ENCODE measurements around the gene LRRC14B. TPM values are rescaled to one million over a fixed set of nuclear protein-coding genes. Genes with fewer than 3 reads are reported as not detected.

LRRC14B gene
- total RNA-seq, result 10 to 100 TPM; 11.6 to 39.0 (median 27.2) TPM

DNA sequence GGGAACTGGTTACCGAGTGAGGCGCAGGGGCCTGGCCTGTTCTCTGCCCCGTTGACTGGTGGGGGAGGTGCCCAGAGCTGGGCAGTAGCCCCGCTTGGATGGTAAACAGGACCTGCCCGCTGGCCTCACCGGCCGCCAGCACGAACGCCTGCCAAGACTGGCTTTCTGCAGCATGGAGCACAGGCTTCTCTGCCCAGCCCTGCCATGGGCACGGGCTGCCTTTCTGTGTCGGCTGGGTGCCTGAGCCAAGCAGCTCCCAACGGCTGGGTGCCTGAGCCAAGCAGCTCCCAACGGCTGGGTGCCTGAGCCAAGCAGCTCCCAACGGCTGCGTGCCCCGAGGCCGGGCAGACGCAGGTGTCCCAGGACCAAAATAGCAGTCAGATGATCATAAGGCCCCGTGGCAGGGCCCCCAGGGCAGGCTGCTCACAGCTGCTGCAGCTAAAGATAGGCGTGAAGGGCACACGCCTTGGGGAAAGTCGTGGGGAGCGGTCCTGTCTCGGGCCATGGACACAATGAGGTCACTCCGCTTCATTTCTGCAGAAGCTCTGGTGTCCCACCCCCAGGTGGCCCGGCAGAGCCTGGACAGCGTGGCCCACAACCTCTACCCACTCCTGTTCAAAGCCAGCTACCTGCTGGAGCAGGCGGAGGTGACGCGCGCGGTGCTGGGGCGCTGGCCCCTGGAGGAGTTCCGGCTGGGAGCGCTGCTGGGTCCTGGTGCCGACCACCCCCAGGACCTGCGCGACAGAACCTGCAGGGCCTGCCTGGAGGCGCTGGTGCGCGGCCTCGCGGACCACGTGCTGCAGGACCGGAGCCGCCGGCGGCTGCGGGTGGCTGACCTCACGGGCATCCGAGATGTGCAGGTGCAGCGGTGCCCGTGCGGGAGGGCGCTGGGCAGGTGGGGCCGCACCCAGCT is at the start of gene LRRC14B:
TSS of gene LRRC14B (plus strand) at position 460 of the 913 bp plus-strand sequence. CDS start at position 504, 44 bp downstream.
- peak; percentile 85 to 87 for TF ChIP-seq POLR2A (IDR thresholded peaks at IDR 0.05)
- TF ChIP-seq, protein P1, sequence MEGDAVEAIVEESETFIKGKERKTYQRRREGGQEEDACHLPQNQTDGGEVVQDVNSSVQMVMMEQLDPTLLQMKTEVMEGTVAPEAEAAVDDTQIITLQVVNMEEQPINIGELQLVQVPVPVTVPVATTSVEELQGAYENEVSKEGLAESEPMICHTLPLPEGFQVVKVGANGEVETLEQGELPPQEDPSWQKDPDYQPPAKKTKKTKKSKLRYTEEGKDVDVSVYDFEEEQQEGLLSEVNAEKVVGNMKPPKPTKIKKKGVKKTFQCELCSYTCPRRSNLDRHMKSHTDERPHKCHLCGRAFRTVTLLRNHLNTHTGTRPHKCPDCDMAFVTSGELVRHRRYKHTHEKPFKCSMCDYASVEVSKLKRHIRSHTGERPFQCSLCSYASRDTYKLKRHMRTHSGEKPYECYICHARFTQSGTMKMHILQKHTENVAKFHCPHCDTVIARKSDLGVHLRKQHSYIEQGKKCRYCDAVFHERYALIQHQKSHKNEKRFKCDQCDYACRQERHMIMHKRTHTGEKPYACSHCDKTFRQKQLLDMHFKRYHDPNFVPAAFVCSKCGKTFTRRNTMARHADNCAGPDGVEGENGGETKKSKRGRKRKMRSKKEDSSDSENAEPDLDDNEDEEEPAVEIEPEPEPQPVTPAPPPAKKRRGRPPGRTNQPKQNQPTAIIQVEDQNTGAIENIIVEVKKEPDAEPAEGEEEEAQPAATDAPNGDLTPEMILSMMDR (IDR thresholded peaks at IDR 0.05 in 4 of 5, conservative IDR thresholded peaks at IDR 0.05 in 1 of 5), result no peak
- H3K27me3 ChIP-seq, result no peaks in the 10 kb centered on the region
- peaks cover 75 to 81% of the 10 kb centered on the region in 2 donors for H3K4me1 ChIP-seq
- peak within 1 kb of the TSS; percentile 49 to 56 (median 54) for H3K4me3 ChIP-seq
- in situ Hi-C loops (cut with MboI; ENCODE audit: low sequenced_read_pairs in 4 of 4) (no loop called here), intact Hi-C loops (cut with DNase I; ENCODE audit: low total_unique reads) (loop anchor here (5.0 kb wide), 1 partner anchor 921 kb away; the partner anchor contains the start of gene SLC12A7)
- DNase-seq (peak; percentile 91 to 98), ATAC-seq (peak; percentile 45 to 63)
- H3K9me3 ChIP-seq, result no peaks in the 10 kb centered on the region
- no peaks in the 10 kb centered on the region for H3K36me3 ChIP-seq
- H3K27ac ChIP-seq, result peak within 1 kb of the TSS; percentile 95 to 100 (median 99)

DNA sequence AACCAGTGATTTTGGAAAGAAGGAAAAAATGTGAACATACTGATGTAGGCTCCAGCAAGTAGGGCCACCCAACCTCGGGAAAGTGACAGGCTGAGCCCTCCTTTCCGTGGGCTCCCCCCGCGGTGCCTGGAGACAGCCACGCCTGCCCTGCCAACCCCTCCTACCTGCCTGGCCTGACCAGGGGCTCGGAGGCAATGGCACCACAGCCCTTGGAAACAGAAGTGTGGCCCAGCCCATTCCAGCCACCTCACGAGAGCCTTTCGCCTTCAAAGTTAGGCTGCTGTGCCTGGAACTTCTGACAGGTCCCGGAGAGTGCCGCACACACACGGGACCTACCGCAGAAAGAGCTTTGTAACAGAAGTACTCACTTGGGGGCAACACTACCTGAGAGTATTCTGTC is 49.5 kb upstream of the LRRC14B start:
- Histone ChIP-seq H3K36me3 (no peaks in the 10 kb centered on the region), H3K4me1 (no peaks in the 10 kb centered on the region), H3K27ac (no peak overlapping the region), H3K9me3 (no peaks in the 10 kb centered on the region), H3K4me3 (no peak overlapping the region), H3K27me3 (peaks cover 0 to 4% (median 0%) of the 10 kb centered on the region in 3 donors)
- TF ChIP-seq POLR2A (IDR thresholded peaks at IDR 0.05), result no peak
- TF ChIP-seq, protein P1 (IDR thresholded peaks at IDR 0.05 in 4 of 5, conservative IDR thresholded peaks at IDR 0.05 in 1 of 5), result no peak
- ATAC-seq (no peak), DNase-seq (no peak)
- in situ Hi-C loops (cut with MboI; ENCODE audit: low sequenced_read_pairs in 4 of 4) (no loop called here), intact Hi-C loops (cut with DNase I; ENCODE audit: low total_unique reads) (no loop called here)

DNA sequence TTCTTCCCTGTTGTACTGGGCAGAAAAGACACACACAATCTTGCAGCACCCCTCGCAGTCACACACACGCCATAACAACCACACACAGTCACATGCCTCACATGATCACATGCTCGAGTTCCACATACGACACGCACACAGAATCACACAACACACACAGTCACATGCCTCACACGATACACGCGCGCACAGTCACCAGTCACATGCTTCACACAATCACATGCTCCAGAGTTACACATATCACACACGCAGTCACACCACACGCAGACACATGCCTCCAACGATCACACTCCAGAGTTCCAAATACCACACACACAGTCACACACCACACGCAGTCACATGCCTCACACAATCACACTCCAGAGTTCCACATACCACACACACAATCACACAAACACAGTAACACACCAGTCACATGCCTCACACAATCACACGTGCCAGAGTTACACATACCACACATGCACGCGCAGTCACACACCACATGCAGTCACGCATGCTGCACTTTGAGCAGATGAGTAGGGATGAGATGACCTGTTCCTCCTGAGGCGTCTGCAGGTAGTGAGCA is 49.0 kb upstream of the LRRC14B start:
- intact Hi-C loops (cut with DNase I; ENCODE audit: low total_unique reads) (no loop called here), in situ Hi-C loops (cut with MboI; ENCODE audit: low sequenced_read_pairs in 4 of 4) (no loop called here)
- no peak overlapping the region for H3K4me3 ChIP-seq
- no peaks in the 10 kb centered on the region for H3K36me3 ChIP-seq
- TF ChIP-seq, protein P1 (IDR thresholded peaks at IDR 0.05 in 4 of 5, conservative IDR thresholded peaks at IDR 0.05 in 1 of 5), result no peak
- no peak for TF ChIP-seq POLR2A (IDR thresholded peaks at IDR 0.05)
- peaks cover 0 to 4% (median 0%) of the 10 kb centered on the region in 3 donors for H3K9me3 ChIP-seq
- no peak for ATAC-seq
- DNase-seq, result no peak
- H3K27me3 ChIP-seq, result peaks cover 0 to 4% (median 4%) of the 10 kb centered on the region in 3 donors
- H3K27ac ChIP-seq, result no peak overlapping the region
- H3K4me1 ChIP-seq, result no peaks in the 10 kb centered on the region

DNA sequence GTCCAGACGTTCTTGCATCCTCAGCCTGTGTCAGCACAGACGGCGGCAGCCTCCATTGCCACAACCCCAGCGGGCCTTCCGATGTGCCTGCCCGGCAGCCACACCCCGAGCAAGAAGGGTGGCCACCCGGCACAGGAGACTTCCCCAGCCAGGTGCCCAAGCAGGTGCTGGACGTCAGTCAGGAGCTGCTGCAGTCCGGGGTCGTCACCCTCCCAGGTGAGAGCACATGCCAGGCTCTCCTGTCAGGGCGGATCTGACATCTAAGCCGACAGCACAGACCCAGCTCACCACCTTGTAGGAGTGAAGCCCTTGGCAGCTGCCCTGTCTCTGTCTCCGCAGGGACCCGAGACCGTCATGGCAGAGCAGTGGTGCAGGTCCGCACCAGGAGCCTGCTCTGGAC is 48.3 kb upstream of the LRRC14B start:
- no peak overlapping the region for H3K4me3 ChIP-seq
- peaks cover 0 to 6% (median 4%) of the 10 kb centered on the region in 3 donors for H3K27me3 ChIP-seq
- DNase-seq (no peak), ATAC-seq (no peak)
- intact Hi-C loops (cut with DNase I; ENCODE audit: low total_unique reads) (no loop called here), in situ Hi-C loops (cut with MboI; ENCODE audit: low sequenced_read_pairs in 4 of 4) (no loop called here)
- no peaks in the 10 kb centered on the region for H3K36me3 ChIP-seq
- H3K9me3 ChIP-seq, result peaks cover 0 to 4% (median 3%) of the 10 kb centered on the region in 3 donors
- TF ChIP-seq, protein P1 (IDR thresholded peaks at IDR 0.05 in 4 of 5, conservative IDR thresholded peaks at IDR 0.05 in 1 of 5), result no peak
- no peak for TF ChIP-seq POLR2A (IDR thresholded peaks at IDR 0.05)
- H3K4me1 ChIP-seq, result no peaks in the 10 kb centered on the region
- H3K27ac ChIP-seq, result no peak overlapping the region
